GM18499 (cell line): ENCODE measurements around the gene RAB43.
"Not testable (repeated sequence)": the region's sequence is repeated elsewhere in the genome, so short reads cannot be mapped to it uniquely, and the experiment has no call there.

ENCODE experiments used
- ATAC-seq: cut with Tn5 transposase; IDR thresholded peaks from one replicate; pipeline ENCODE4 v1.9.1; 2021; ENCODE audit warnings: moderate number of reproducible peaks; ENCODE audit not compliant: insufficient read depth, unreplicated experiment

RAB43 gene

DNA sequence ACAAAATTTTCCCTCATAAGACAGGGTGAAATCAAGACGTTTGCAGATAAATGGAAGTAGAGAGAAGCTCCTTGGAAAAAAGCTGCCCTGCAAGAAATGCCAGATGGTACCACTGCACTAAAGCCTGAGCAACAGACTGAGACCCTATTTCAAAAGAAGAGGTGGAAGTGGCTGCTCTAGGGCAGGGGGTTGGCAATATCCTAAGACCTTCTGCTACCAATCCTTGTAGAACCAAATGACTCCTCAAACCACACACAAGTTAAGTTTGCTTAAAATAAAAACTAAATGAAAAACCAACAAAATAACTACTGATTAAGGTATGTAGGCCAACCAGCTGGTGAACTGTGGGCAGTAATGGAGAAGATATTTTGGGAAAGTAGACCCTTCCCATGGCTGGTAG, 21.3 kb downstream of the RAB43 start:
- ATAC-seq, result no peak

DNA sequence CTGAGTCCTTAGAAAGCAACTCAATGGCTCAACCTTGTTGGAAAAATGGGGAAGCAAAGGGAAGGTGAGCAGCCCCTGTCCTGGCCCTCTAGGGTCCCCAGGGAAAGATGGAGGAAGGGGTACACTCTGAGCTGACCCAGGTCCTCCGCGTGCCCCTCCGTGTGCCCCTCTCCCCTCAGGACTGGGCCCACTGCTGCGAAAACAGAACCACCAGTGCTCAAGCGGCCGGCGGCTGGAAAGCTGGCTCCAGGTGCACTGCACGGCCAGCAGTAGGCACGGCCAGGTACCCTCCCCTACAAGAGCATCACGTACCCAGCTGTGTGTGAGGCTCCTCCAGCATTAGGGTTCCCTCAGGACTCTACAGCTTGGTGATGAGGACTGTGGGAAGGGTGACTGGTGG, 26.3 kb downstream of the RAB43 start:
- ATAC-seq, result no peak

- not testable (repeated sequence) for ATAC-seq
Measured at GRCh38 chr3:129088312-129088711, 33.3 kb downstream of the RAB43 start.

DNA sequence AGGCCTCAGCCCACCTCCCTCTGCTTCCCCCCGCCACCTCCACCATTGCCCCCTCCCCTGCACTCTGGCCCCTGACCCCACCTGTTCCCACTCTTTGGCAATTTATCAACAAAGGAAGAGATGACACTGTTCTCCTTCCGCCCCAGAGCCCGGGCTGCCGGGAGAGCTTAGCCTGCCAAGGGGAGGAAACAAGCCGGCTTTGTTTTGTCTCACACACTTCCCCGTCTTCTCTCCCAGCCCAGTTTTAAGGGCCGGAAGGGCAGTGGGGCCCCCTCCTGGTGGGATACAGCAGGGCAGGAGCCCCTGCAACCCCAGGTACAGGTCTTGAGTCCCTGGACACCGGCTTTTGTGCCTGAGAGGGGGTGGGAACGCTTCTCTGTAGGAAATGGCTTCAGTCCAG, 33.7 kb downstream of the RAB43 start:
- ATAC-seq, result not testable (repeated sequence)

- no peak for ATAC-seq
Measured at GRCh38 chr3:129087138-129087702, 34.4 kb downstream of the RAB43 start.

- ATAC-seq, result no peak
Measured at GRCh38 chr3:129085818-129086217, 35.8 kb downstream of the RAB43 start.

DNA sequence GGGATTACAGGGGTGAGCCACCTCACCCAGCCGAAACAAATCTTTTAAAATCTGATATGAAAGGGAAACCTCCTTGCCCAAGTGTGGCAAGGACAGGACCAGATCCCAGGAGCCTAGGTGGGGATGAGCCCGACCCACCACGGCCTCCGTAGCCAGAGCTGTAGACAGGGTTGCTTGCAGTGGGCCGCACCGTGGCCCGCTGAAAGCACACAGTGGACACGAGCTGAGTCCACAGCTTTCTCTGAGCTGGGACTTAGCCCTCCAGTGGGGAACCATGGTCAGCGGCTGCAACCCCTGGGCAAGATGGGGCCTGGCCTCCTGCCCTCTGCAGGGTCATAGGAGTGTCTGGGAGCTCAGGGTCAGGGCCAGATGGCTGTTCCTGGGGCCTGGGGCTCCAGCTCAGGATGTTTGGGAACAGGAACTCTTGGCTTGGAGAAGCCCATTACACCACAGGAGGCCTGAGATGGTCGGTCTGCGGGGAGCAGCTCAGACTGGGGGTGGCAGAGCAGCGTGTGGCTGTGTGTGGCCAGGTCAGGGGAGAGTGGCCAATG, 36.4 kb downstream of the RAB43 start:
- ATAC-seq, result no peak

GRCh38 chr3:129084501-129084900, 37.1 kb downstream of the RAB43 start:
- ATAC-seq, result no peak

DNA sequence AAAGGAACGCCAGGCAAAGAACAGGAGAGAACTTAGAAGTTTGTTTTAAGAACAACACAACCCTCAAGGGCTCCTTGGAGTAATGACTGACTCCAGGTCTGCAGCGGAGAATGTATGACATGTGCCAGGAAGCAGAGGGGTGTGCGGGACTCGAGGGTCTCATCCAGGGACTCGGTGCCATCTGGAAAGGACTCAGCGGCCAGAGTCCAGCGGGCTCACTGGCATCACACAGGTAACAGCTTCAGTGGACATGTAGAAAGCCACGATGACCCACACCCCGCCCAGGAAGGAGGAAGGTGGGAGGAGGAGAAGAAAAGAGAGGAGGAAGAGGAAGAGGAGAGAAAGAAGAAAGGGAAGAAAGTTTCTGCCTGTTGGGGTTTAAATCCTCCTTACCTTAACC, 39.6 kb downstream of the RAB43 start:
- ATAC-seq, result no peak

DNA sequence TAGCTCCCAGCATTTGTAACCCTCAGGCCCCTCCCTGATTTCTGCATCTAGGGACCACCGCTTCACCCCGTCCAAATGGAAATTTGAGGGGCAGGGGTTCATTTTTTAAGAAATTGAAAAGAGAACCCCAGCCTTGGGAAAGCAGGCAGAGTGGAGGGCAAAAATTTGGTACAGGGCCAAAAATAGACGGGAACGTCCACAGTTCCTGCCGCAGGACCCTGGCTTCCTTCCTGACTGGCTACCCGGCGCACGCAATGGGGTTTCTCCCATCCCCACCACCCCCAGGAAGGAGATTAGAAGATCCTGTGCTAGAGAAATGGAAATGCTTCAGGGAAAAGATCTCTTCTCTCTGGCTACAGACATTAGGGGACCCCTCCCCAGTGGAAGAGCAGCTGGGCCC, 40.1 kb downstream of the RAB43 start:
- ATAC-seq, result no peak

DNA sequence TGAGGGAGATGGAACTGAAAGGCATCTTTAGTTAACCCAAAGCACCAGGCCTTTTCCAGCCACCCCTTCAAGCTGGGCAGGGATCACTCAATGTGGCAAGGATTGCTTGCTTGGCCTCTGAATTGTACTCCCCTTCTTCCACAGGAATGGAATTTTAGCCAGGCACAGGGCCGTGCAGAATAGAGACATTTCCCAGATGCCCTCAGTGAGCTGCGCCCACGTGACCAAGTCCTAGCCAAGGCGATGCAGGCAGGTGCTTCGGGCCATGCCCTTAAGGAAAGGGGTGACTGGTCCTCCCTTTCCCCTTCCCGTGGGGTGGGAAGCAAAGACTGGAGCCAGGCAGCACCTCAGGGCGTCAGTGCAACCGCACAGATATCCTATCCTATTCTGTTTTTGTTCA, 43.1 kb downstream of the RAB43 start:
- no peak for ATAC-seq

GRCh38 chr3:129077222-129077621, 44.4 kb downstream of the RAB43 start:
- ATAC-seq, result no peak

DNA sequence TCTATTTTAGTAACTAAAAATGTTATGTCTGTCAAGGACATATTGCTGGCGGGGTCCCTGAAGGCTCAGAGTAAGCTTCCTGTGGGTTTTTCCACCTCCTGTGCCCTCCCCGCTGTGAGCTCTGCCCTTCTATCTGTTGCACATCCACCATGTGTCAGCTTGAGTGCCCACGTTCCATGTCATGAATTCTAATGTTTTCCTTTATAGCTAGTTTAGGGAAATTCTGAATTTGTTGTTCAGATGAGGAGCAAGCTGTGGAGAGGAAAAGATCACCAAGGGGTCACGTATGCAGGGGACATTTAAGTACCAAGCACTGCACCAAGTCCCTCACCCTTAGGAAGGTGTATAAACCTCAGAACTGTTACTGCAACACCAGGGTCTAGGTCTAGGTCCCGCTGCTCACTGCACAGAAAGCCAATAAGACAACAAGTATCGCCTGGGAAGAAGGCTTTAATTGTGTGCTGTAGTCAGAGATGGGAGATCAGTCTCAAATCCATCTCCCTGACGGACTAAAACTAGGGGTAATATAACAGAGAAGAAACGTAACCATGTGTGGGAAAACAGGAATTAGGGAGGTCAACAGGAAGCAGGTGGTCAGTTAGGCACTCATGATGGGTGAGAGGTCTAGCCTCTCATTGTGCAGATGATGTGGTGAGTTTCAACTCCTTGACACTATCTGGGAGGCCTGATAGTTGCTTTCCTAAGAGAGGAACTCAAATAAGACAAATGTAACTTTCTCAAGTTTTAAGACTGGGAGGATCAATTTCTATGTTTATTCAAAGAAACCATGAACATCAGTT, 51.3 kb downstream of the RAB43 start:
- no peak for ATAC-seq

- ATAC-seq, result not testable (repeated sequence)
Measured at GRCh38 chr3:129069313-129070085, 52.1 kb downstream of the RAB43 start.

DNA sequence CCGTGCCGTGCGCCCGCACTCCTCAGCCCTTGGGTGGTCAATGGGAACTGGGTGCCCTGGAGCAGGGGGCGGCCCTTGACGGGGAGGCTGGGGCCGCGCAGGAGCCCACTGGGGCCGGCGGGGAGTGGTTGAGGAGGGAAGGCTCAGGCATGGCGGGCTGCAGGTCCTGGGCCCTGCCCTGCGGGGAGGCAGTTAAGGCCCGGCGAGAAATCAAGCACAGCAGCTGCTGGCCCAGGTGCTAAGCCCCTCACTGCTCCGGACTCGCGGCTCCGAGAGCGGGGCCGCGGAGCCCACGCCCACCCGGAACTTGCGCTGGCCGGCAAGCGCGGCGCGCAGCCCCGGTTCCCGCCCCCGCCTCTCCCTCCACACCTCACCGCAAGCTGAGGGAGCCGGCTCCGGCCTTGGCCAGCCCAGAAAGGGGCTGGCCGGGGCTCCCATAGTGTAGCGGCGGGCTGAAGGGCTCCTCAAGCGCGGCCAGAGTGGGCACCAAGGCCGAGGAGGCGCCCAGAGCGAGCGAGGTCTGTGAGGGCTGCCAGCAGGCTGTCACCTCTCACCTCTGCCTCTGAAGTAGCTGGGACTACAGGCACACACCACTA, 53.2 kb downstream of the RAB43 start:
- no peak for ATAC-seq

- not testable (repeated sequence) for ATAC-seq
Measured at GRCh38 chr3:129067719-129068118, 53.9 kb downstream of the RAB43 start.

DNA sequence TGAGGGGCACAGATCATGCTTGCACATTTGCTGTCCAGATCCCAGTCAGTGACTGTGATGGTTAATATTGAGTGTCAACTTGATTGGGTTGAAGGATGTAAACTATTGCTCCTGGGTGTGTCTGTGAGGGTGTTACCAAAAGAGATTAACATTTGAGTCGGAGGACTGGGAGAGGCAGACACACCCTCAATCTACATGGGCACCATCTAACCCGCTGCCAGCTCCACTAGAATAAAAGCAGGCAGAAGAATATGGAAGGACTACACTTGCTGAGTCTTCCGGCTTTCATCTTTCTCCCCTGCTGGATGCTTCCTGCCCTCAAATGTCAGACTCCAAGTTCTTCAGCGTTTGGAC, 55.9 kb downstream of the RAB43 start:
- ATAC-seq, result no peak

DNA sequence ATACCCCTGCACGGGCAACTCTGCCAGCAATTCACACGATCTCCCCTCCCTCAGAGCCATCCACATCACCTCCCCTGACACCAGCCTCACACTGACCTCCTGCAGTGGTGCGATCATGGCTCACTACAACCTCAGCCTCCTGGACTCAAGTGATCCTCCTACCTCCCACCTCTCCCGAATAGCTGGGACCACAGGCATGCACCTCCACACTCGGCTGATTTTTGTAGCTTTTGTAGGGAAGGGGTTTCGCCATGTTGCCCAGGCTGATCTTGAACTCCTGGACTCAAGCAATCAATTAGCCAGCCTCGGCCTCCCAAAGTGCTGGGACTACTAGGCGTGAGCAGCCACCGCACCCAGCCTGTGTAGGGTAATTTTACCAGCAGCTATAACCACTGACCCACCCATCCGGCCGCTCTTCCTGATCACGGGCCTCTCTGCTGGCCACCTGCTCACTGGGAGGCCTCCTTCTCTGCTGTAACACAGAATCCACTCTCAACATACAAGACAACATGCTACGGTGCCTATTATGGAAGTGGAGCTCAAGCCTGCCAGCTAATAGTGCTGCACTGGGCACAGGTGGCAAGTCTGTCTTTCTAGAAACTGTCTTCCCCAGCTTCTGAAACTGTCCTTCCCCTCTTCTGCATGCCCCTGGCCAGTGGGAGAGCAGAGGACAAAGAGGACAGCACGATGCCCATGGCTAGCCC, 56.4 kb downstream of the RAB43 start:
- ATAC-seq, result no peak

GRCh38 chr3:129063841-129064482, 57.6 kb downstream of the RAB43 start:
- ATAC-seq, result no peak
